HCT116 (cell line): ENCODE results near the gene PGAP6. TPM values are rescaled to one million over a fixed set of nuclear protein-coding genes. Genes with fewer than 3 reads are reported as not detected.

Experiments used
- ATAC-seq: fragments of 200-7000 bp; cut with Tn5 transposase; 2 replicates; pipeline ENCODE4 v1.9.1; 2020; ENCODE audit warnings: mild to moderate bottlenecking, moderate library complexity
- BruUV-seq: library from RNA; stranded (reverse); fragments of 400-500 nt; replicated peaks from 2 replicates; lab custom pipeline; 2021; lab: Mats Ljungman, UMichigan
- CTCF ChIA-PET: fragments of 300-600 bp; sonication (Branson Sonifier 250); formaldehyde crosslinking; loops from one replicate; lab custom pipeline; 2021; ENCODE audit warnings: antibody characterized with exemption; lab: Charles Lee
- POLR2A ChIA-PET: fragments of 300-600, 350-600 bp; sonication (Branson Sonifier 250); formaldehyde crosslinking; loops from one replicate; lab custom pipeline; 2021; ENCODE audit warnings: antibody characterized with exemption; lab: Charles Lee
- RAD21 ChIA-PET, 2 experiments: fragments of 300-600 bp; sonication (Branson Sonifier 250); formaldehyde crosslinking; loops; one replicate each; lab custom pipeline; 2023; ENCODE audit warnings: low total read pairs in 2 of 2; ENCODE audit not compliant: uncharacterized antibody in 2 of 2, unreplicated experiment in 2 of 2, low non-redundant PET in 1 of 2; lab: Charles Lee
- DNase-seq: peaks from one replicate; pipeline ENCODE4 v3.0.0-alpha.2; 2010; ENCODE audit warnings: low read depth, low spot score
- H2AFZ ChIP-seq: fragments of 200-600 bp; shearing (Covaris generic), sonication (generic); 2 replicates; pipeline ENCODE4 v1.6.1; 2017; ENCODE audit warnings: low read depth, mixed run types, mixed read lengths, antibody characterized with exemption, low read length; ENCODE audit not compliant: poor library complexity, severe bottlenecking
- H3K27ac ChIP-seq: 2 replicates; pipeline ENCODE4 v1.5.1; 2012; ENCODE audit warnings: low read depth, low read length
- H3K27me3 ChIP-seq: fragments of 200-600 bp; sonication (generic); 2 replicates; pipeline ENCODE4 v1.6.1; 2016; ENCODE audit warnings: mixed run types, low read length, mixed read lengths; ENCODE audit not compliant: insufficient read depth
- H3K36me3 ChIP-seq, 2 experiments: fragments of 200-500 bp in 1 of 2; fragments of 200-600 bp in 1 of 2; sonication (Bioruptor generic) in 1 of 2; sonication (generic) in 1 of 2; 2 replicates each; pipeline versions ENCODE4 v1.5.1 to v1.6.1; 2014 to 2016; ENCODE audit warnings: low read length in 2 of 2, inconsistent platforms in 1 of 2, mixed read lengths in 1 of 2, mixed run types in 1 of 2; ENCODE audit not compliant: insufficient read depth in 2 of 2, control insufficient read depth in 1 of 2
- H3K4me1 ChIP-seq, 2 experiments: fragments of 200-600 bp in 1 of 2; sonication (generic) in 1 of 2; 2 replicates each; pipeline versions ENCODE4 v1.5.1 to v1.6.1; 2012 to 2017; ENCODE audit warnings: low read length in 2 of 2, inconsistent platforms in 1 of 2, mild to moderate bottlenecking in 1 of 2, mixed read lengths in 1 of 2, mixed run types in 1 of 2, moderate library complexity in 1 of 2; ENCODE audit not compliant: insufficient read depth in 2 of 2, control insufficient read depth in 1 of 2
- H3K4me2 ChIP-seq: fragments of 200-600 bp; sonication (generic); 2 replicates; pipeline ENCODE4 v1.6.1; 2017; ENCODE audit warnings: mixed run types, low read length, mixed read lengths
- H3K4me3 ChIP-seq, 2 experiments: fragments of 200-600 bp in 1 of 2; sonication (generic) in 1 of 2; replicated peaks in 1 of 2; 2 replicates each; pipeline ENCODE4 v1.5.1; 2011 to 2016; ENCODE audit warnings: low read length in 2 of 2, control low read depth in 1 of 2, low read depth in 1 of 2, mild to moderate bottlenecking in 1 of 2, mixed read lengths in 1 of 2, mixed run types in 1 of 2
- H3K79me2 ChIP-seq: fragments of 200-600 bp; sonication (generic); 2 replicates; pipeline ENCODE4 v1.6.1; 2017; ENCODE audit warnings: mild to moderate bottlenecking, mixed run types, low read length, moderate library complexity, mixed read lengths; ENCODE audit not compliant: insufficient read depth
- H3K9ac ChIP-seq: fragments of 200-600 bp; sonication (generic); 2 replicates; pipeline ENCODE4 v1.6.1; 2016; ENCODE audit warnings: low read length, mixed read lengths
- H3K9me2 ChIP-seq: fragments of 200-600 bp; sonication (generic), shearing (Covaris generic); 2 replicates; pipeline ENCODE4 v1.6.1; 2017; ENCODE audit warnings: mixed run types, mild to moderate bottlenecking, moderate library complexity; ENCODE audit not compliant: insufficient read depth
- H3K9me3 ChIP-seq, 2 experiments: fragments of 200-500 bp in 1 of 2; fragments of 200-600 bp in 1 of 2; sonication (Bioruptor generic) in 1 of 2; sonication (generic) in 1 of 2; 2 replicates each; pipeline ENCODE4 v1.6.1; 2014 to 2017; ENCODE audit warnings: low read length in 2 of 2, mixed read lengths in 2 of 2, inconsistent platforms in 1 of 2, low read depth in 1 of 2, mild to moderate bottlenecking in 1 of 2, mixed run types in 1 of 2, moderate library complexity in 1 of 2; ENCODE audit not compliant: control insufficient read depth in 1 of 2, insufficient read depth in 1 of 2
- H4K20me1 ChIP-seq: fragments of 200-600 bp; sonication (generic), shearing (Covaris generic); 2 replicates; pipeline ENCODE4 v1.6.1; 2017; ENCODE audit warnings: mixed run types, mild to moderate bottlenecking, moderate library complexity; ENCODE audit not compliant: insufficient read depth
- ATF3 ChIP-seq: IDR thresholded peaks from 2 replicates; pipeline ENCODE4 v1.6.1; 2012
- CBX3 ChIP-seq: IDR thresholded peaks from 2 replicates; pipeline ENCODE4 v1.6.1; 2012; ENCODE audit warnings: low read depth
- CEBPB ChIP-seq: IDR thresholded peaks from 2 replicates; pipeline ENCODE4 v1.6.1; 2012; ENCODE audit warnings: low read depth
- CTCF ChIP-seq, 3 experiments: fragments of 200-600 bp in 1 of 3; sonication (generic) in 1 of 3; IDR thresholded peaks in 2 of 3; conservative IDR thresholded peaks in 1 of 3; 2 replicates each; pipeline ENCODE4 v1.5.1; 2012 to 2017; ENCODE audit warnings: low read depth in 2 of 3, low read length in 2 of 3, antibody characterized with exemption in 1 of 3, borderline replicate concordance in 1 of 3, control low read depth in 1 of 3, mild to moderate bottlenecking in 1 of 3, mixed read lengths in 1 of 3, mixed run types in 1 of 3, moderate library complexity in 1 of 3; ENCODE audit not compliant: insufficient read depth in 1 of 3
- EGR1 ChIP-seq: IDR thresholded peaks from 2 replicates; pipeline ENCODE4 v1.6.1; 2012; ENCODE audit warnings: low read depth
- ELF1 ChIP-seq: IDR thresholded peaks from 2 replicates; pipeline ENCODE4 v1.6.1; 2012; ENCODE audit warnings: low read depth, borderline replicate concordance
- EZH2 ChIP-seq: fragments of 200-600 bp; sonication (generic); IDR thresholded peaks from 2 replicates; pipeline ENCODE4 v1.6.1; 2017; ENCODE audit warnings: antibody characterized with exemption, mixed run types
- EZH2phosphoT487 ChIP-seq: fragments of 200-600 bp; IDR thresholded peaks from 2 replicates; pipeline ENCODE4 v1.6.1; 2018; ENCODE audit warnings: antibody characterized with exemption, borderline replicate concordance
- FOSL1 ChIP-seq: IDR thresholded peaks from 2 replicates; pipeline ENCODE4 v1.6.1; 2012; ENCODE audit warnings: low read depth
- MAX ChIP-seq: IDR thresholded peaks from 2 replicates; pipeline ENCODE4 v1.6.1; 2012
- POLR2AphosphoS5 ChIP-seq: IDR thresholded peaks from 2 replicates; pipeline ENCODE4 v1.6.1; 2011; ENCODE audit warnings: mild to moderate bottlenecking, low read depth, low read length, moderate library complexity
- RAD21 ChIP-seq: IDR thresholded peaks from 2 replicates; pipeline ENCODE4 v1.6.1; 2012; ENCODE audit warnings: low read depth, mild to moderate bottlenecking
- REST ChIP-seq: IDR thresholded peaks from 2 replicates; pipeline ENCODE4 v1.6.1; 2012; ENCODE audit warnings: low read depth
- SIN3A ChIP-seq: IDR thresholded peaks from 2 replicates; pipeline ENCODE4 v1.6.1; 2012; ENCODE audit warnings: low read depth
- SP1 ChIP-seq: IDR thresholded peaks from 2 replicates; pipeline ENCODE4 v1.6.1; 2012; ENCODE audit warnings: low read depth
- YY1 ChIP-seq: IDR thresholded peaks from 2 replicates; pipeline ENCODE4 v1.6.1; 2011; ENCODE audit warnings: low read length, low read depth, moderate library complexity, mild to moderate bottlenecking; ENCODE audit not compliant: insufficient replicate concordance; ENCODE audit errors: extremely low read depth
- ZBTB33 ChIP-seq: IDR thresholded peaks from 2 replicates; pipeline ENCODE4 v1.6.1; 2011; ENCODE audit warnings: mild to moderate bottlenecking, low read length, moderate library complexity; ENCODE audit not compliant: insufficient replicate concordance; ENCODE audit errors: extremely low read depth
- ZFX ChIP-seq: fragments of 450-650 bp; IDR thresholded peaks from 2 replicates; pipeline ENCODE4 v1.6.1; 2017
- ZNF274 ChIP-seq: fragments of 200-500 bp; sonication (Bioruptor generic); IDR thresholded peaks from 2 replicates; pipeline ENCODE4 v1.6.1; 2014; ENCODE audit warnings: mild to moderate bottlenecking, low read depth, low read length, inconsistent platforms
- intact Hi-C: fragments of 100-400 bp; cut with micrococcal nuclease; formaldehyde crosslinking; loops from 2 replicates; pipeline ENCODE4 v1.10.0; 2022
- total RNA-seq: library from RNA; stranded (reverse); gene quantifications from one replicate; pipeline ENCODE4 v1.2.1, GENCODE V29; 2021; ENCODE audit not compliant: unreplicated experiment

PGAP6 gene
- total RNA-seq, 1 experiment from 2014 or later: 35.4 TPM

- H3K27ac ChIP-seq: peak within 1 kb of the TSS; percentile 57
- intact Hi-C loops: no loop called here
- no TSS peak for BruUV-seq
- peaks cover 16 to 35% of the 10 kb centered on the region in 2 experiments for H3K4me1 ChIP-seq
- ChIA-PET CTCF (interaction anchor here (0.6 to 1.2 kb wide), 2 partner anchors 24 to 63 kb away, joined by 3 read pairs; partner anchors contain the start of gene DECR2), RAD21 (no interaction called here), POLR2A (no interaction called here)
- ATAC-seq: peak; percentile 80
- peak; percentile 29 for DNase-seq
- no peaks in the 10 kb centered on the region for H3K9me3 ChIP-seq
- peak within 1 kb of the TSS; percentile 65 for H2AFZ ChIP-seq
- H3K9ac ChIP-seq: peak within 1 kb of the TSS; percentile 55
- H4K20me1 ChIP-seq: no peaks in the 10 kb centered on the region
- H3K36me3 ChIP-seq: no peaks in the 10 kb centered on the region
- H3K4me2 ChIP-seq: peak within 1 kb of the TSS; percentile 89
- peaks cover 15% of the 10 kb centered on the region; the same call in 1 of the 2 replicates for H3K79me2 ChIP-seq
- no peaks in the 10 kb centered on the region for H3K9me2 ChIP-seq
- peak within 1 kb of the TSS; percentile 43 to 60 for H3K4me3 ChIP-seq
- no peaks in the 10 kb centered on the region for H3K27me3 ChIP-seq
- TF ChIP-seq SP1 (no peak), RAD21 (0 out of 2 replicates have a peak, but pooled peaks have one; percentile 5), CEBPB (0 out of 2 replicates have a peak, but pooled peaks have one; percentile 6), ZFX (no peak), ZBTB33 (no peak), FOSL1 (no peak), EZH2phosphoT487 (no peak), CTCF (IDR thresholded peaks at IDR 0.05 in 2 of 3, conservative IDR thresholded peaks at IDR 0.05 in 1 of 3; ENCODE audit: borderline replicate concordance in 1 of 3, insufficient read depth in 1 of 3, low read depth in 2 of 3, low read length in 2 of 3) (0 out of 6 replicates have a peak, but pooled peaks of 1 of the 3 experiments have one; percentile 1), YY1 (no peak), POLR2AphosphoS5 (peak; percentile 68), EZH2 (no peak), MAX (no peak), ATF3 (no peak), CBX3 (no peak), SIN3A (peak; percentile 40; the same call in 1 of the 2 replicates), ELF1 (no peak), EGR1 (0 out of 2 replicates have a peak, but pooled peaks have one; percentile 18), ZNF274 (no peak), REST (no peak)
Observed at GRCh38 chr16:425082-425718, 43.4 kb upstream of the PGAP6 start, which contains the start of gene RAB11FIP3. RAB11FIP3 (plus strand) TSS chr16:425649; CDS start chr16:426007, 358 bp downstream.
